ENCODE measurements around the gene PSMD10. TPM values are rescaled to one million over a fixed set of nuclear protein-coding genes. Genes with fewer than 3 reads are reported as not detected.
A peak's percentile ranks its signal among the peaks of the same experiment; 100 is the strongest.

Gene PSMD10
- total RNA-seq, 1 donor from 2014 or later, result 20.3 TPM

DNA sequence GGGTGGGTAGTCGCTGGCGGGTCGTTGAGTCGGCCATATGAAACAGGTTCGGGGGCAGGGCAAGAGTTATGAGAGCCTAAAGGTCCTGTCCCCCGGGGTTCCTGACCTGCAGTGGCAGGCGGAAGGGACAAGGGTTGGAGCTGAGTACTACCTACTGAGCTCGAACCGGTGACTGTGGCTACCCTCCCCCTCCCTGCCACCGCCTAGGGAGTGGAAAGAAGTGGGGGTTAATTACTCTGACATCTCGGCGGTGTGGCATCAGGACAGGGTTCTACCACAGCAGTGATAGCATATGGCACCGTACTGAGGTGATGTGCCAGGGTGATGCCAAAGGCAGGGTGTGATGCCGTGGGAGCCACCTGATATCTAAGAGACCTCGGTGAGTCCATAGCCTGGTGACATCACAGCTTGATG, 543 bp upstream of the PSMD10 start:
- no peak for DNase-seq
- Histone ChIP-seq H3K4me1 (peaks cover 29% of the 10 kb centered on the region), H3K27me3 (ENCODE audit: low read depth) (no peaks in the 10 kb centered on the region), H3K27ac (replicated peaks) (peak overlapping the region; percentile 88), H3K36me3 (peaks cover 10% of the 10 kb centered on the region), H3K9me3 (replicated peaks) (no peaks in the 10 kb centered on the region), H3K4me3 (peak overlapping the region; percentile 78)
- intact Hi-C loops (cut with micrococcal nuclease), result no loop called here
- TF ChIP-seq, protein P1, sequence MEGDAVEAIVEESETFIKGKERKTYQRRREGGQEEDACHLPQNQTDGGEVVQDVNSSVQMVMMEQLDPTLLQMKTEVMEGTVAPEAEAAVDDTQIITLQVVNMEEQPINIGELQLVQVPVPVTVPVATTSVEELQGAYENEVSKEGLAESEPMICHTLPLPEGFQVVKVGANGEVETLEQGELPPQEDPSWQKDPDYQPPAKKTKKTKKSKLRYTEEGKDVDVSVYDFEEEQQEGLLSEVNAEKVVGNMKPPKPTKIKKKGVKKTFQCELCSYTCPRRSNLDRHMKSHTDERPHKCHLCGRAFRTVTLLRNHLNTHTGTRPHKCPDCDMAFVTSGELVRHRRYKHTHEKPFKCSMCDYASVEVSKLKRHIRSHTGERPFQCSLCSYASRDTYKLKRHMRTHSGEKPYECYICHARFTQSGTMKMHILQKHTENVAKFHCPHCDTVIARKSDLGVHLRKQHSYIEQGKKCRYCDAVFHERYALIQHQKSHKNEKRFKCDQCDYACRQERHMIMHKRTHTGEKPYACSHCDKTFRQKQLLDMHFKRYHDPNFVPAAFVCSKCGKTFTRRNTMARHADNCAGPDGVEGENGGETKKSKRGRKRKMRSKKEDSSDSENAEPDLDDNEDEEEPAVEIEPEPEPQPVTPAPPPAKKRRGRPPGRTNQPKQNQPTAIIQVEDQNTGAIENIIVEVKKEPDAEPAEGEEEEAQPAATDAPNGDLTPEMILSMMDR (IDR thresholded peaks at IDR 0.05; ENCODE audit: borderline replicate concordance), result no peak

DNA sequence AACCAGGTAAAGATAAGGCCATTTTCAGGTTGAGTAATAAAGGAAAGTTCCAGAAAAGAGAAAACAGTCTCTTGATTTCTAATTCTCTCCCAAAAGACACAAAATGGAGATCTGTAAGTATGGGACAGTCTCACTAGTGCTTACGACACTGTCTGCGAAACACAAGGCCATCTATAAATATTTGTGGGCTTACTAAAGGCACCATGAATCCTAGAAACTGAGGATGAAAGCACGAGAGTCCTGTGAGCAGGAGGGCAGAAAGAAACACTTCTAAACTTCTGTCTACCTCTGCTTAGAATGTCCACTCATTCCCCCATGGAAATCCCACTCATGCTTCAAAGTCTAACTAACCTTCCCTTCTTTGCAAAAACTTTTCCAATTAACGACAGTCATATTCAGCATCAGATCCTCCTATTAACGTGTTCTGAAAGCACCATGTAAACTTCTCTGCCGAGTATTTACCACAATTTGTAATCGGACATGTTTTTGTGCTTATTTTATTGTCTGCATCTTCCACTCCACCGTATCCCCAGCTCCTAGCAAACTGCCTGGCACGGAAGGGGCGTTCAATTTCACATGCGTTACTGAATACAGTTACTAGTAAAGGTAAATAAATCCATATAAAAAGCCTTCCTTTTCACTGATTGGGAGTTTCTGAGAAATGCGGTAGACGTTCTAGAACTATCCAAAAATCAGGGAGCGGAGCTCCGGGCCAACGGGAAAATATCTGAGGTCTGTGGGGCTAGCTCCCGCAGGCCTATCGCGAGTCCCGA, 665 bp downstream of the PSMD10 start:
- Histone ChIP-seq H3K27ac (replicated peaks) (peak overlapping the region; percentile 88), H3K9me3 (replicated peaks) (no peaks in the 10 kb centered on the region), H3K27me3 (ENCODE audit: low read depth) (no peaks in the 10 kb centered on the region), H3K36me3 (peaks cover 20% of the 10 kb centered on the region), H3K4me3 (peak overlapping the region; percentile 78), H3K4me1 (peaks cover 29% of the 10 kb centered on the region)
- intact Hi-C loops (cut with micrococcal nuclease), result no loop called here
- TF ChIP-seq, protein P1 (IDR thresholded peaks at IDR 0.05; ENCODE audit: borderline replicate concordance), result no peak
- no peak for DNase-seq

DNA sequence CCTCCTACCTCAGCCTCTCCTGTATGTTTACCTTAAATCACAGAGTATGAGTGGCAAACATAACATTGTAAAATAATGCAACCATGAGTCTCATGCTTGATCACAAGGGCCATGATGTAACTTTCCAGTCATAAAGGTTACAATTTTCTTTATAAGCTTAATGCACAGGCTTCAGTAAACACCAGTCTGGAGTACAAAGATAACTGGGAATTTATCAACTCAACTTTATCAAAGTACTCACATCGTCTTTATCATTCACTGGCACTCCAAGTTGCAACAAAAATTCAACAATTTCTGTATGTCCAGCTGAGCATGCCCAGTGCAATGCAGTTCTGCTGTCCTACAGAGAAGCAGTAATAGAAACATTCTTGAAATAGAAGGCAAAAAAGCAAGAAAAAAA, 2.8 kb downstream of the PSMD10 start:
- intact Hi-C loops (cut with micrococcal nuclease), result no loop called here
- TF ChIP-seq, protein P1 (IDR thresholded peaks at IDR 0.05; ENCODE audit: borderline replicate concordance), result no peak
- Histone ChIP-seq H3K4me1 (peaks cover 29% of the 10 kb centered on the region), H3K36me3 (peaks cover 34% of the 10 kb centered on the region), H3K4me3 (no peak overlapping the region), H3K27me3 (ENCODE audit: low read depth) (no peaks in the 10 kb centered on the region), H3K27ac (replicated peaks) (no peak overlapping the region), H3K9me3 (replicated peaks) (no peaks in the 10 kb centered on the region)
- DNase-seq, result no peak

DNA sequence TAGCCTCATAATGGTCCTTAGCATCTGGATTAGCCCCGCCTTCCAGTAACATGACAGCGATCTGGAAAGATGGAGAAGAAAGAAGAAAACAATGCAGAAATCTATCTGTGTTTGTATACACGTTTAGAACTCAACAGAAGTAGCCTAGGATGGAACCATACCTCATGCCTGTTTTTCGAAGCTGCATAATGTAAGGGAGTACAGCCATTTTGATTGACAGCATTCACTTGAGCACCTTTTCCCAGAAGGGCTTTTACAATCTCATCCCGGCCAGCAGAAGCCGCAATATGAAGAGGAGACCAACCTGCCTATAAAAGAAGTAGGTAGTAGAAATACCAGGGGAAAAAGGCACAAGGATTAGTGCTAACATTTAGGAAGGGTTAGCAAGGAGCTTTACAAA, 3.5 kb downstream of the PSMD10 start:
- Histone ChIP-seq H3K36me3 (peaks cover 34% of the 10 kb centered on the region), H3K27ac (replicated peaks) (no peak overlapping the region), H3K27me3 (ENCODE audit: low read depth) (no peaks in the 10 kb centered on the region), H3K9me3 (replicated peaks) (no peaks in the 10 kb centered on the region), H3K4me3 (no peak overlapping the region), H3K4me1 (peaks cover 29% of the 10 kb centered on the region)
- no peak for DNase-seq
- intact Hi-C loops (cut with micrococcal nuclease), result no loop called here
- TF ChIP-seq, protein P1 (IDR thresholded peaks at IDR 0.05; ENCODE audit: borderline replicate concordance), result no peak

DNA sequence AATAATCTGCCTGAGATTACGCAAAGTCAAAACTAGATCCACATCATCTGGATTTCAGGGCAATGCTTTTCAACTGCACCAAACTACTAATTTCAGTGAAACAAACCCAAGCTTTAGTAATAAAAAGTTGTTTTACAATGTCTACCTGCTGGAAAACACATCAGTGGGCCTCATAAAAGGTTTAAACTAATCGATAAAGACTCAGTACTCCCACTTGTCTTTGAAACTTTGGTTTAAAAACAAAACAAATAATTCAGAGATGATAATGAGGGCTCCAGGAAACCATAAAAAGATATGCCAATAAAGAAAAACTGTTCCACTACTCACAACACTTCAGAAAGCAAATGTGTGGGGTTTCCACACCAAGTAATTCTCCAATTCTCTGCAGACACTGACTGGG, 10.2 kb downstream of the PSMD10 start:
- Histone ChIP-seq H3K36me3 (peaks cover 19% of the 10 kb centered on the region), H3K4me3 (no peak overlapping the region), H3K9me3 (replicated peaks) (no peaks in the 10 kb centered on the region), H3K4me1 (no peaks in the 10 kb centered on the region), H3K27ac (replicated peaks) (no peak overlapping the region), H3K27me3 (ENCODE audit: low read depth) (no peaks in the 10 kb centered on the region)
- intact Hi-C loops (cut with micrococcal nuclease), result no loop called here
- TF ChIP-seq, protein P1 (IDR thresholded peaks at IDR 0.05; ENCODE audit: borderline replicate concordance), result no peak
- DNase-seq, result no peak
